ENCODE results near the gene ZNF44. TPM values are rescaled to one million over a fixed set of nuclear protein-coding genes. Genes with fewer than 3 reads are reported as not detected.

ZNF44 gene
- total and polyA plus RNA-seq, 5 experiments from 2014 or later = 15.4 to 73.8 (median 23.4) TPM

DNA sequence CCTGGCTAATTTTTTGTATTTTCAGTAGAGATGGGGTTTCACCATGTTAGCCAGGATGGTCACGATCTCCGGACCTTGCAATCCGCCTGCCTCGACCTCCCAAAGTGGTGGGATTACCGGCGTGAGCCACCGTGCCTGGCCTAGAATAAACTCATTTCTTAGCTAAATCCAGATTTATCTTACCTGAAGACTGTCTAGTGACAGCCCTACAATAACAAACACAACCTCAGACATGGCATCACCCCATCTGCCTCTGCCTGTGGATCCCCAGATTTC is 5.0 kb downstream of the ZNF44 start:
- peak overlapping the region in 9 of 10 donors; percentile 31 to 85 (median 69) for H3K4me3 Mint-ChIP-seq
- POLR2A ChIA-PET = interaction anchor here (0.5 to 6.8 kb wide), 11 partner anchors 8 to 366 kb away, joined by 3 to 135 read pairs (median 5); partner anchors contain the start of genes ZNF442 and ZNF563
- peaks cover 22 to 69% (median 59%) of the 10 kb centered on the region in 4 donors for H3K4me1 Mint-ChIP-seq
- ATAC-seq = no peak
- H3K27me3 Mint-ChIP-seq = no peaks in the 10 kb centered on the region
- no peaks in the 10 kb centered on the region for H3K9me3 Mint-ChIP-seq
- H3K36me3 Mint-ChIP-seq = peaks cover 3 to 22% (median 10%) of the 10 kb centered on the region in 3 donors
- peak overlapping the region; percentile 75 to 99 (median 94) for H3K27ac Mint-ChIP-seq
- DNase-seq = no peak

DNA sequence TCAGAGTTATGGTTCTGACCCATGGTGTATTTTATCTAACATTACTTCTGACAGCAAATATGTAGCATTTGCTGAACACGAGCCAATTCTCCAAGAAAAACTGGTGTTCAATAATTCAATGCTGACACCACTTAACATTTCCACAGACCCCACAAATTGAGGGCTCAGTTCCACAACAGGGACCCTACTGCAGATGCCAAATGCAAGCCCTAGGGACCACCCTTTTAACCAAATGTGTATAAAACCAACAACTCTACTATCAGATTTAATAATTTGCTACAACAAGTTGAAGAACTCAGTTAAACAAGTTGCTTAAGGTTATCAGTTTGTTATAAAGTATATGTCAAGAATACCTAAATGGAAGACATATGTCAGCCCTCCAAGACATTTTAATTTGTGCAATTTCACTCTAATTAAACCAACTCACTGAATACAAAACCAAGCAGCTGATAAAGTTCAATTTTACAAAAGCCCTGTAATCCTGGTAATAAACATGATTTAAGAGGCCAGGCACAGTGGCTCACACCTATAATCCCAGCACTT is 6.7 kb downstream of the ZNF44 start:
- no peaks in the 10 kb centered on the region for H3K27me3 Mint-ChIP-seq
- POLR2A ChIA-PET = interaction anchor here (1.0 to 6.8 kb wide), 5 partner anchors 8 to 503 kb away, joined by 3 to 135 read pairs (median 6); partner anchors contain the start of genes ZNF563 and ZNF625

DNA sequence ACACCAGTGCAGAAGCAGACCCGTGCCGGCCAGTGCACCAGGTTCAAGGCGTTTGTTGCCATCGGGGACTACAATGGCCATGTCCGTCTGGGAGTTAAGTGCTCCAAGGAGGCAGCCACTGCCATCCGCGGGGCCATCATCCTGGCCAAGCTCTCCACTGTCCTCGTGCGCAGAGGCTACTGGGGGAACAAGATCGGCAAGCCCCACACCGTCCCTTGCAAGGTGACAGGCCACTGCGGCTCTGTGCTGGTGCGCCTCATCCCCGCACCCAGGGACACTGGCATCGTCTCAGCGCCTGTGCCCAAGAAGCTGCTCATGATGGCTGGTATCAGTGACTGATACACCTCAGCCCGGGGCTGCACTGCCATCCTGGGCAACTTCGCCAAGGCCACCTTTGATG is 10.1 kb downstream of the ZNF44 start:
- Mint-ChIP-seq H3K27me3 (no peaks in the 10 kb centered on the region), H3K4me1 (peaks cover 9 to 69% (median 53%) of the 10 kb centered on the region in 4 donors), H3K36me3 (peaks cover 0 to 41% (median 28%) of the 10 kb centered on the region in 3 donors), H3K9me3 (peaks cover 0 to 20% (median 6%) of the 10 kb centered on the region in 9 donors), H3K4me3 (no peak overlapping the region), H3K27ac (peak overlapping the region in 2 of 10 donors; percentile 8 to 19)
- ATAC-seq (no peak), DNase-seq (no peak)
- POLR2A ChIA-PET = interaction anchor here (1.1 to 1.7 kb wide), 3 partner anchors 9 to 48 kb away, joined by 3 to 7 read pairs (median 3); no protein-coding TSS in a partner anchor

More for the DNA sequence above, 6.7 kb downstream of the ZNF44 start:
- peaks cover 17 to 63% (median 49%) of the 10 kb centered on the region in 4 donors for H3K4me1 Mint-ChIP-seq
- no peak for DNase-seq
- peaks cover 0 to 30% (median 13%) of the 10 kb centered on the region in 3 donors for H3K36me3 Mint-ChIP-seq
- H3K4me3 Mint-ChIP-seq = peak overlapping the region in 2 of 10 donors; percentile 1 to 41
- no peaks in the 10 kb centered on the region for H3K9me3 Mint-ChIP-seq
- no peak for ATAC-seq
- peak overlapping the region in 9 of 10 donors; percentile 55 to 99 (median 91) for H3K27ac Mint-ChIP-seq

DNA sequence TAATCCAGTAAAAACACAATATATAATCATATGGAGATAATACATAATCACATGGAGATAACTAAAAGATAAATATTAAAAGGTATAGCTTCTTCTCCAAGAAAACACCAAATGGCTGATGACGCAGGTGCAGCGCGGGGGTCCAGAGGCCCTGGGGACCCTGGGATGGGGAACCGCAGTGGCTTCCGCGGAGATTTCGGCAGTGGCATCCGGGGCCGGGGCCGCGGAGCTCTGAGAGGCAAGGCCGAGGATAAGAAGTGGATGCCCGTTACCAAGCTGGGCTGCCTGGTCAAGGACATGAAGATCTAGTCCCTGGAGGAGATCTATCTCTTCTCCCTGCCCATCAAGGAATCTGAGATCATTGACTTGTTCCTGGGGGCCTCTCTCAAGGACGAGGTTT is 10.5 kb downstream of the ZNF44 start:
- POLR2A ChIA-PET = interaction anchor here (1.1 to 1.7 kb wide), 3 partner anchors 9 to 48 kb away, joined by 3 to 7 read pairs (median 3); no protein-coding TSS in a partner anchor
- ATAC-seq (no peak), DNase-seq (no peak)
- peaks cover 10 to 69% (median 52%) of the 10 kb centered on the region in 4 donors for H3K4me1 Mint-ChIP-seq
- H3K27ac Mint-ChIP-seq = peak overlapping the region in 2 of 10 donors; percentile 27 to 48
- H3K27me3 Mint-ChIP-seq = no peaks in the 10 kb centered on the region
- H3K4me3 Mint-ChIP-seq = no peak overlapping the region
- peaks cover 0 to 45% (median 32%) of the 10 kb centered on the region in 3 donors for H3K36me3 Mint-ChIP-seq
- H3K9me3 Mint-ChIP-seq = peaks cover 0 to 24% (median 8%) of the 10 kb centered on the region in 9 donors

DNA sequence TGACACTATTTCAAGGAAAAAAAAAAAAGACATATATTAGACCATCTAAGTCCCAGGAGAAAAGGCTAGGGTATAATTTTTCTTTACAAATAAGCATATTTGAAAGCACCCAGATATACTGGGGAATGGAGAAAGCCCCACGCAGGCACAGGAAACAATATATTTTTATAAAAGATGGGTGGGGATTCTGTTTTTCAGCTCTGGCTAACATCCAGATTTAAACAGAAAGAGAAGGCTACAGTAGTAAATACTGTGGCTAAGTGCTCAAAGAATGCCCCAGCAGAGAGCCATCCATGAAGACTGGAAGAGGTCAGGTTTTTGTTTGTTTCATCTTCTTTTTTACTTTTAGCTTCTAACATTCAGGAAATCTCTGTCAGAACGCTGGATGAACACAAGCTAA is 16.0 kb downstream of the ZNF44 start:
- Mint-ChIP-seq H3K9me3 (peaks cover 12 to 74% (median 34%) of the 10 kb centered on the region in 9 donors), H3K27me3 (no peaks in the 10 kb centered on the region), H3K27ac (peak overlapping the region in 9 of 10 donors; percentile 16 to 93 (median 61)), H3K4me3 (peak overlapping the region in 9 of 10 donors; percentile 12 to 73 (median 55)), H3K36me3 (peaks cover 26 to 84% (median 63%) of the 10 kb centered on the region in 3 donors), H3K4me1 (peaks cover 10 to 59% (median 46%) of the 10 kb centered on the region in 4 donors)
- POLR2A ChIA-PET = interaction anchor here (0.7 to 2.4 kb wide), 7 partner anchors 8 to 116 kb away, joined by 3 to 19 read pairs (median 6); partner anchors contain the start of genes ZNF136, ZNF44 and ZNF563
- DNase-seq = peak in 1 of 10 donors; percentile 27
- peak; percentile 50 to 80 for ATAC-seq

DNA sequence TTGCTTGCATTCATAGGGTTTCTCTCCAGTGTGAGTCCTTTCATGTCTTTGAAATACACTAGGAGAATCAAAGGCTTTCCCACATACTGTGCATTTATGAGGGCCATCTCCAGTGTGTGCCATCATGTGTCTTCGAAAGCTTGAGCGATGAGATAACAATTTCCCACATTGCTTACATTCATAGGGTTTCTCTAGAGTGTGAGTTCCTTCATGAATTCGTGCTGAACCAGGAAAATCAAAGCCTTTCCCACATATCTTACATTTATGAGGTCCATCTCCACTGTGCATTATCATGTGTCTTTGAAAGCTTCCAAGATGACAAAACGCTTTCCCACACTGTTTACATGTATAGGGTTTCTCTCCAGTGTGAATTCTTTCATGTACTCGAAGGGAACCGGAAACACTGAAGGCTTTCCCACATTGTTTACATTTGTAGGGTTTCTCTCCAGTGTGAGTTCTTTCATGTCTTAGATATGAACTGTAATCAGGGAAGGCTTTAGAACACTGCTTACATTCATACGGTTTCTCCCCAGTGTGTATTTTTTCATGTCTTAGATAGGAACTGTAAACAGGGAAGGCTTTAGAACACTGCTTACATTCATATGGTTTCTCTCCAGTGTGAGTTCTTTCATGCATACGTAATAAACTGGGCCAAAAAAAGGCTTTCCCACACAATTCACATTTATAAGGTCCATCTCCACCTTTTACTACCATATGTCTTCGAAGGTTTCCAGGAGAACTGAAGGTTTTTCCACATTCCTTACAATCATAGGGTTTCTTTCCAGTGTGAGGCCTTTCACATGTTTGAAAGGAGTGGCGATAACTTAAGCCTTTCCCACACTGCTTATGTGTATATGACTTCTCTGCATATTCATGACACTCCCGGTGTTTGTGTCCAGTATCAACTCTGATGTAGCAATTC is 21.4 kb downstream of the ZNF44 start:
- Mint-ChIP-seq H3K4me1 (peaks cover 3 to 17% (median 11%) of the 10 kb centered on the region in 4 donors), H3K9me3 (peaks cover 20 to 96% (median 54%) of the 10 kb centered on the region in 9 donors), H3K4me3 (peak overlapping the region in 2 of 10 donors; percentile 2 to 39), H3K27ac (no peak overlapping the region), H3K27me3 (no peaks in the 10 kb centered on the region), H3K36me3 (peaks cover 59 to 95% (median 77%) of the 10 kb centered on the region in 3 donors)
- POLR2A ChIA-PET = interaction anchor here (0.6 to 0.7 kb wide), 2 partner anchors 9 to 247 kb away, joined by 3 to 4 read pairs; no protein-coding TSS in a partner anchor
- DNase-seq (no peak), ATAC-seq (no peak)

DNA sequence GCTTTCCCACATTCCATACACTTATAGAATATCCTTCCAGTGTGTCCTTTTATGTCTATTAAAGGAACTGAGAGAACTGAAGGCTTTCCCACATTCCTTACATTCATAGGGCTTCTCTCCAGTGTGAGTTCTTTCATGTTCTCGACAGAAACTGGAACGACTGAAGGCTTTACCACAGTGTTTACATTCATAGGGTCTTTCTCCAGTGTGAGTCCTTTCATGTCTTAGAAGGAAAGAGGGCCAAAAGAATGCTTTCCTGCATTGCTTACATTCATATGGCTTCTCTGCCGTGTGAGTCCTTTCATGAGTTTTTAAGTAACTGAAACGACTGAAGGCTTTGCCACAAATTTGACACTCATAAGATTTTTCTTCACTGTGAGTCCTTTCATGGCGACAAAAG is 22.3 kb downstream of the ZNF44 start:
- Mint-ChIP-seq H3K4me1 (peaks cover 0 to 10% (median 7%) of the 10 kb centered on the region in 4 donors), H3K36me3 (peaks cover 62 to 91% (median 70%) of the 10 kb centered on the region in 3 donors), H3K27me3 (no peaks in the 10 kb centered on the region), H3K9me3 (peaks cover 16 to 98% (median 60%) of the 10 kb centered on the region in 9 donors), H3K27ac (no peak overlapping the region), H3K4me3 (no peak overlapping the region)
- POLR2A ChIA-PET = interaction anchor here (0.8 kb wide), 1 partner anchor 17 kb away, joined by 3 read pairs; no protein-coding TSS in a partner anchor
- DNase-seq (no peak), ATAC-seq (no peak)

DNA sequence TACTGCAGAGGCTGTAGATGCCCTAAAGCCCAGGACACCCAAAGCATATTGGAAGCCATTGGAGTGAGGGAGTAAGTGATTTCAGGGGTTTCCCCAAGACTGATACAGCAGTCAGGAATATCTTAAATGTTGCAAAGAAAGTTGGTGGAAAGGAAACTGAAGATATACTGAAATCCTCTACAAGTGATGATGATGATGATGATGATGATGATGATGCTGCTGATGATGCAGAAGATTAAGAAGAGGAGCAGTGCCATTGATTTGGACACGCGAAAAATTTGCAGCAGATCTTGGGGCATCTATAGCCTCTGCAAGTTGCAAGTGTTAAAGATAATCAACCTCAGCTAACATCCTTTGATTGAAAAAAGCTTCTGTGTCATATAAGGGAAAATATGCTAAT is 23.8 kb downstream of the ZNF44 start:
- no peak overlapping the region for H3K4me3 Mint-ChIP-seq
- ATAC-seq = no peak
- peaks cover 49 to 78% (median 55%) of the 10 kb centered on the region in 3 donors for H3K36me3 Mint-ChIP-seq
- H3K27me3 Mint-ChIP-seq = no peaks in the 10 kb centered on the region
- POLR2A ChIA-PET = interaction anchor here (1.1 to 1.5 kb wide), 2 partner anchors 8 to 13 kb away, joined by 3 to 4 read pairs; no protein-coding TSS in a partner anchor
- DNase-seq = no peak
- H3K27ac Mint-ChIP-seq = peak overlapping the region in 1 of 10 donors; percentile 5
- peaks cover 8 to 96% (median 44%) of the 10 kb centered on the region in 9 donors for H3K9me3 Mint-ChIP-seq
- H3K4me1 Mint-ChIP-seq = no peaks in the 10 kb centered on the region

DNA sequence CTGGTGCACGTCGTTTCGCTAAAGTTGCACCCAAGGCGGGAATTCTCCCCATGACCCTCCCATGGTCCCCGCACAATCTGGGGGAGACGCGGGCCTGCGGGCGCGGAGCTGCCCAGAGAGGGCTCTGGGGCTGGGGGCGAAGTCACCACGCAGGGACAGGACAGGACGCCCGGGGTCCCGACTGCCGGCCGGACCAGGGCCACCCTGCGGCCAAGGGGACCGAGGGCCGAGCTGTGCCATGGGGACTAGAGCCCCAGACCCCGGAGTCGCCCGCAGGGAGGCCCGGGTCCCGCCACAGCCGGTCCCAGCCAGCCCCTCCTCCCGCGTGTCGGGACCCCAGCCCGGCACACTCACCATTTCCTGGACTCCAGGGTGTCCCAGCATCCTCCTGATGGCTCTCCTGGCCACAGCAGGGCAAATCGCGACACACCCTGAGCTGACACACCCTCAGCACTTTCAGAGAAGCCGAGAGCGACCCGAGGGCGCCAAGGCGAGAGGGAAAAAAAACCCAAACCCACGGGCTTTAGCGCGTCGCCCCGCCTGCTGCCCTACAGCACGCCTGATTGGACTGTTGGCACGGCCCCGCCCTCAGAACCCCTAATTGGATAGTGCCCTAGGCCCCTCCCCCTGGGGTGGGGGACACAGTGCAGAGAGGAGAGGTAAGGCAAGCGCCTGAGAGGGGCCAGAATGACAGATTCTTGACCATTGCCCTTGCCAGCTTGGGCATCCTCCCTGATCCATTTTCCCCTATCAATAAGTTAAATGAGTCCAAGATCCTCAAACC is 28.6 kb downstream of the ZNF44 start:
- Mint-ChIP-seq H3K27ac (no peak overlapping the region), H3K27me3 (no peaks in the 10 kb centered on the region), H3K4me3 (no peak overlapping the region), H3K4me1 (peaks cover 0 to 2% (median 0%) of the 10 kb centered on the region in 4 donors), H3K36me3 (peaks cover 14 to 51% (median 40%) of the 10 kb centered on the region in 3 donors), H3K9me3 (peaks cover 10 to 93% (median 34%) of the 10 kb centered on the region in 9 donors)
- ATAC-seq (no peak), DNase-seq (no peak)
- POLR2A ChIA-PET = no interaction called here

DNA sequence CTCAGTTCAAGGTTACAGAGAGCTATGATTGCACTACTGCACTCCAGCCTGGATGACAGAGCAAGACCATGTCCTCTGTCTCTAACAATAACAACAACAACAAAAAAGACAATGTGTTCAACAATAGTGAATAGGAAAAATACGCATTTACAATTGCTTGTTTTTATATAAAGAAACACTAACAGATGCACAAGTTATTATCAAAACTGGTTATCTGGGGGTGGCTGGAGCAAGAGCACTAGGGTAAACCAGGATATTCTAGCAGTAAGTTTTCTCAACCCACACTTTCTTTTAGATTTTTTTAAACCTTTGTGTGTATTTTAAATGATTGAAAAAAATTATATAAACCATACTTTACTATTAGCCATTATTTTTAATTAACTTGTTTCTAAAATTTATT is 33.1 kb downstream of the ZNF44 start:
- H3K9me3 Mint-ChIP-seq = peaks cover 2 to 87% (median 19%) of the 10 kb centered on the region in 9 donors
- H3K27me3 Mint-ChIP-seq = no peaks in the 10 kb centered on the region
- peaks cover 9 to 34% (median 27%) of the 10 kb centered on the region in 3 donors for H3K36me3 Mint-ChIP-seq
- H3K4me1 Mint-ChIP-seq = peaks cover 0 to 4% (median 2%) of the 10 kb centered on the region in 4 donors
- ATAC-seq (no peak), DNase-seq (no peak)
- POLR2A ChIA-PET = no interaction called here
- no peak overlapping the region for H3K4me3 Mint-ChIP-seq
- no peak overlapping the region for H3K27ac Mint-ChIP-seq

DNA sequence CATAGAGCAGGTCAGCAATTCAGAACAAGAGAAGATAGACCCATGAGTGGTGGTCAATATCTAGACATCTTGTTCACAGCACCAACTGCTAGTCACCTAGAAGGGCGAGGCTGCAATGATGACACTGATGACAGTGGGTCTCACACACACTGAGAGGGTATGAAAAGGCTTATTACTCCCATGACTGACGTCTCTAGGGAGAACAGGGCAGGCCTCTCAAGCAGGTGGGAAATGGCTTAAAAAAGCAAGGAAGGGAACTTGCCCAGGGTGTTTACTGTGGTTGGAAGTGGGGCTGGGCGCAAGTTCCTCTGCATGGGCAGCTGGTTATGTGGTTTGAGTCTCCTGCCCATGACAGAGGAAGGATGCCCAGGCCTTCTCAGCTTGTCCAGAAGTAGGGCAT is 33.8 kb downstream of the ZNF44 start:
- no peak for DNase-seq
- Mint-ChIP-seq H3K27me3 (no peaks in the 10 kb centered on the region), H3K4me1 (peaks cover 0 to 4% (median 2%) of the 10 kb centered on the region in 4 donors), H3K27ac (no peak overlapping the region), H3K36me3 (peaks cover 9 to 38% (median 27%) of the 10 kb centered on the region in 3 donors), H3K4me3 (no peak overlapping the region), H3K9me3 (peaks cover 2 to 88% (median 19%) of the 10 kb centered on the region in 9 donors)
- POLR2A ChIA-PET = no interaction called here
- no peak for ATAC-seq
